Upper lobe of left lung (tissue), 4 donors: Measurements from ENCODE around the gene PREX1.

Experiments used
- POLR2A ChIP-seq, 4 donors: fragments of 450-650 bp; IDR thresholded peaks; one replicate each; pipeline ENCODE4 v1.5.1; 2016 to 2017; ENCODE audit warnings: antibody characterized with exemption in 4 of 4, mild to moderate bottlenecking in 2 of 4
- TF ChIP-seq, protein P1 (sequence below), 6 experiments: fragments of 450-650 bp in 4 of 6; fragments of 200-600 bp in 2 of 6; sonication (generic) in 2 of 6; IDR thresholded peaks; one replicate each; pipeline ENCODE4 v1.5.1; 2016 to 2019; ENCODE audit warnings: antibody characterized with exemption in 6 of 6

DNA sequence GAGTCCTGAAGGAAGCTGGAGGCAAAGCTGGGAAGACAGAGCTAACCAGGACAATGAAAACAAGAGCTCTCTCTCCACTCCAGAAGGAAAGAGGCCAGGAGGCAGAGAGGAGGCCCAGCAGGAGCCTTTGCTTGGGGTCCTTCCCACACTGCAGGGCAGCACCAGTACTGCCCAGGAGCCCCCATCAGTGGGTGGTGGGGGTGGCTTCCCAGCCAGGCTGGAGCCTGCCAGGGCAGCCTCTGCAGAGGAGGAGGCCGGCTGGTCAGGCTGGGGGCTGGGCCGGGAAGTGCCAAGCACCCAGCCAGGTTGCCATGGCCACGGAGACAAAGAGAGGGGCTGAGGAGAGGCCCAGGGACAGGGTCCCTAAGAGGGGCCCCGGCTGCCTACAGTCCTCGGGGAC, 33.4 kb downstream of the PREX1 start:
- TF ChIP-seq, protein P1, sequence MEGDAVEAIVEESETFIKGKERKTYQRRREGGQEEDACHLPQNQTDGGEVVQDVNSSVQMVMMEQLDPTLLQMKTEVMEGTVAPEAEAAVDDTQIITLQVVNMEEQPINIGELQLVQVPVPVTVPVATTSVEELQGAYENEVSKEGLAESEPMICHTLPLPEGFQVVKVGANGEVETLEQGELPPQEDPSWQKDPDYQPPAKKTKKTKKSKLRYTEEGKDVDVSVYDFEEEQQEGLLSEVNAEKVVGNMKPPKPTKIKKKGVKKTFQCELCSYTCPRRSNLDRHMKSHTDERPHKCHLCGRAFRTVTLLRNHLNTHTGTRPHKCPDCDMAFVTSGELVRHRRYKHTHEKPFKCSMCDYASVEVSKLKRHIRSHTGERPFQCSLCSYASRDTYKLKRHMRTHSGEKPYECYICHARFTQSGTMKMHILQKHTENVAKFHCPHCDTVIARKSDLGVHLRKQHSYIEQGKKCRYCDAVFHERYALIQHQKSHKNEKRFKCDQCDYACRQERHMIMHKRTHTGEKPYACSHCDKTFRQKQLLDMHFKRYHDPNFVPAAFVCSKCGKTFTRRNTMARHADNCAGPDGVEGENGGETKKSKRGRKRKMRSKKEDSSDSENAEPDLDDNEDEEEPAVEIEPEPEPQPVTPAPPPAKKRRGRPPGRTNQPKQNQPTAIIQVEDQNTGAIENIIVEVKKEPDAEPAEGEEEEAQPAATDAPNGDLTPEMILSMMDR (IDR thresholded peaks at IDR 0.05), result no peak
- TF ChIP-seq POLR2A (IDR thresholded peaks at IDR 0.05), result no peak
